DMS114 treated with DMSO at 0.1 percent for 48 hours (cell line): ENCODE data around the gene KIF18B.

Experiments
- DNase-seq: peaks from one replicate; lab custom pipeline; 2025; ENCODE audit not compliant: unreplicated experiment; lab: John Stamatoyannopoulos, UW

The KIF18B gene

DNA sequence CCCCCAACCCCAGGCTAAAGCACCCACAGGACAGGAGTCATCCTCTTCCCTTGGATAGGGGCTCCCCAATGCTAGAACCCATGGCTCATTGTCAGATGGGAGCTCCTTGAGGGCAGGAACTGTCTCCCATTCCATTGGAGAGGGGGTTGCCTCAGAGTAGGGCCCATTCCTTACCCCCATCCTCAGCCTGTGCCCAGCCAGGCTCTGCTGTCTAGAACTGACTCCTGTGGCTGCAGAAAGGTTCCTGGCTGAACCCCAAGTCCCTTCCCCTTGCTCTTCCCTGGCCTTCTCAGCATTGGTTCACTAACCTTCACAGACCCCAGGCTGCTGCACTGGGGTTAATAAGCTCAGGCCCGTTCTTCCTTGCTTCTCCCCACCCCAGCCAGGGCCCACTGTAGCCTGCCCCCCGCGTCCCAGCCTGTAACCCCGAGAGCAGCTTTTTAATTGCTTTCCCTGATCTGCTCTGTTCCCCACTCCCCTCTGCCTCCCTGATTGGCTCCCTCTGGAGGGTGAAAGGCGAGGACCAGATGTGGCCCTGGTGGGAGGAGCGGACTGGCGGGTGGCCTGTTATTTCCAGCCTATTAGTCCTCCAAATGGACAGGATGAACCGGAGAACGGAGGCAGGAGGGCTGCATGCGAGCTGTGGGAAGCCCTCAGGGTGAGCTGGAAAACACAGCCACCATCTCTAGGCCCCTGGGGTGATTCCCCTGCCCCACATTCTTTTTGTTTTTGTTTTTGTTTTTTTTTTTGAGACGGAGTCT lies 26.3 kb downstream of the KIF18B start:
- no peak for DNase-seq

GRCh38 chr17:44920565-44920940 lies 27.0 kb downstream of the KIF18B start:
- no peak for DNase-seq

GRCh38 chr17:44919885-44920564 lies 27.5 kb downstream of the KIF18B start:
- DNase-seq, result peak; percentile 71

GRCh38 chr17:44919411-44919810 lies 28.2 kb downstream of the KIF18B start:
- no peak for DNase-seq

DNA sequence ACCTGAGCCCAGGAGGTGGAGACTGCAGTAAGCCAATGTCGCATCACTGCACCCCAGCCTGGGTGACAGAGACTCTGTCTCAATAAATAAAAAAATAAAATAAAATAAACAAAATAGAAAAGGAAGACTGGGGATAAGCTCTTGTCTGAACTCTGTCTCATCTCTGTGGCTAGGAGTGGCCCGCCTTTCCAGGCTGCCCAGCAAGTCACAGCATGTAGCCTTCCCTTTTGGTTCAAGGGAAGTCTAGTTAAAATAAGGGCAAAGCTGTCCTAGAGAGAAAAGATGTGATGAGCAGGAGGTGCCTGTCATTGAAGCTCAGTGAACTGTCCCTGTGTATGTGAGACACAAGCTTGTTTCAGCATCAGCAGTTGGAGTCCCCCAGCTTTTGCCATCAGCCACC lies 29.6 kb downstream of the KIF18B start:
- no peak for DNase-seq

DNA sequence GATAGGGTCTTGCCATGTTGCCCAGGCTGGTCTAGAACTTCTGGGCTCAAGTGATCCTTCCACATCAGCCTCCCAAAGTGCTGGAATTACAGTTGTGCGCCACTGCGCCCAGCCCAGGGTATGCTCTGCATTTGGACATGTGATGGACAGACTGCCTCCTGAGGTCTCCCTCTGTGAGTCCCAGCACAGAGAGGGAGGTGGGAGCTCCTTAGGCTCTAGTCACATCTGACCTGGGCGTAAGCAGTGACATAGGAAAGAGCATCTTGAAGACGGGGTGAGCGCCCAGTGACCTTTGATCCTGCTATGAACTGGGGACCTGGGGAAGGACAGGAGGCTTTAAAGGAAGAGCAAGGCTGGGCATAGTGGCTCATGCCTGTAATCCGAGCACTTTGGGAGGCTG lies 30.1 kb downstream of the KIF18B start:
- no peak for DNase-seq

DNA sequence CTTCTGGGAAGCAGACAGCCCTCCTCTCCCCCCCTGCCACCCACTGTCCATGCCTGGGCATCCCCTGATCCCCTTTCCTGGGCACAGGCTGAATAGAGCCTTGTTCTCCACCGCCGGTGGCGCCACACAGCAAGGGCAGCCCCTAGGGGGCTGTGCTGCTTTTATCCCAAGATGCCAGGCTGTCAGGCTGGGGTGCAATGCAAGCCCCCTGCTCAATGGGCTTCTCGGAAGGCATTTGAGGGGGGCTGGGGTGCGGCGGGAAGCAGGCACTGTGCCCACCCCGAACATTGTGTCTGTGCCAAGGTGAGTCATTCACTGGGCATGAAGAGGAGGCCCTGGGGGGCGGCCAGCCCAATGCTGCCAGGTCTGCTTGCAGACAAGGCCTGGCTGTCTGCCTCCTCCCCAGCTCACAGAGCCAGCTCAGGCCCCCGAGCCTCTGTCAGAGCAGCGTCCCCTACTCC lies 30.8 kb downstream of the KIF18B start:
- DNase-seq, result no peak

- DNase-seq, result no peak
Measured at GRCh38 chr17:44915862-44916780, 31.5 kb downstream of the KIF18B start.

GRCh38 chr17:44915321-44915726 lies 32.2 kb downstream of the KIF18B start, which contains the start of gene GFAP:
Gene GFAP (minus strand): TSS chr17:44915500. CDS start chr17:44915486, 14 bp downstream.
- no peak for DNase-seq

- DNase-seq, result no peak
Measured at GRCh38 chr17:44914698-44915271, 32.8 kb downstream of the KIF18B start.

- DNase-seq, result no peak
Measured at GRCh38 chr17:44914148-44914547, 33.4 kb downstream of the KIF18B start.

GRCh38 chr17:44913676-44914075 lies 33.9 kb downstream of the KIF18B start:
- DNase-seq, result no peak

DNA sequence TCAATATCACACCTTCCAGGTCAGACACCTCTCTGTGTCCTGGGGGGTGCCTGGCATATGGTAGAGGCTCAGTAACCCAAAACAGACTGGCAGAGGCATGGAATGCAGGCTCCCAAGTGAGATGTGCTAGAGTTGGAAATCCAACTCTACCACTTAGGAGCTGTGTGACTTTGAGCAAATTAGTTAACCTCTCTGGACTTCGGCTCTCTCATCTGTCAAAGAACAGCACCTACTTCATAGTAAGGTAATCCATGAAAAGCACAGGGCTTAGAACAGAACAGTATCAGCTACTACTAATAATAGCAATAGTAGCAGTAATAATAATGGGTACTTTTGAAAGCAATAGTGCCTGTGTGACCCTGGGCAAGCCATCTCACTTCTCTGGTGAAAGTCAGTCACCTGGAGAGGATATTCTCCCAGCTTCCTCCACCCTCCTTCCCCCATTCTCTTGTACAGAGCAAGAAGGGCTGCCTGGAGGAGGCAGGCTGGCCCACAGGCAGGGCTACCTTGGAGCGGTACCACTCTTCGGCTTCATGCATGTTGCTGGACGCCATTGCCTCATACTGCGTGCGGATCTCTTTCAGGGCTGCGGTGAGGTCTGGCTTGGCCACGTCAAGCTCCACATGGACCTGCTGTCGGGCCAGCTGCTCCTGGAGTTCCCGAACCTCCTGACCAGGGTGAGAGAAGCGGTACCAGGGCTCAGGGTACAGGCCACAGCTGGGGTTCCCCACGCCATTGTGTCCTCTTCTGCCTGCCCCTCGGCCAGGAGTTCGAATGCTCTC lies 34.6 kb downstream of the KIF18B start:
- no peak for DNase-seq

DNA sequence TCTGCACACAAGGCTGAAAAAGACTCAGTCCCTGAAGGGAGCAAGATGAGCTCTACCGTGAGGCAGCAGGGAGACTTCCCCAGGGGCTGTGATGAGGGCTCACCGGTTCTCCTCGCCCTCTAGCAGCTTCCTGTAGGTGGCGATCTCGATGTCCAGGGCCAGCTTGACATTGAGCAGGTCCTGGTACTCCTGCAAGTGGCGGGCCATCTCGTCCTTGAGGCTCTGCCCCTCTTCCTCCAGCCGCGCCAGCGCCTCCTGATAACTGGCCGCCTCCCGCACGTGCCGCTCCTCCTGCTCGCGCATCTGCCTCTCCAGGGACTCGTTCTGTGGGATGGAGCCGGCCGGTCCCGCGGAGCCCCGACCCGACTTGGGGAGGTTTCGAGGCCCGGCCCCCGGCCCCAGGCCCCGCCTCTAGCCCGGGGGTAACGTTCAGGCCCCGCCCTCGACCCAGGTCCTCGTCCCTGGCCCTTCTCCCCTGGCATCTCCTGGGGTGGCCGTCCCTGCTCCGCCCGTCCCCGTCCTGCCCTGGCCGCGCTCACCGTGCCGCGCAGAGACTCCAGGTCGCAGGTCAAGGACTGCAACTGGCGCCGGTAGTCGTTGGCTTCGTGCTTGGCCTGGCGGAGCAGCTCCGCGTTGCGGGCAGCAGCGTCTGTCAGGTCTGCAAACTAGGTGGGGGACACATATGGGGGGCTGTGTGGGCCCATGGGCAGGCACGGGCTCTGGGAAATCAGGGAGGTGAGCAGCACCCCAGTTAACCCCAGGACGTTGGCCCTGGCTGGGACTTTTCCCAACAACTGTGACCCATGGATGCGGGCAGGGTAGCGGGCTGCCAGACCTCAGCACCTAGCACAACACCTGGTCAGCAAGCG lies 36.2 kb downstream of the KIF18B start:
- no peak for DNase-seq

DNA sequence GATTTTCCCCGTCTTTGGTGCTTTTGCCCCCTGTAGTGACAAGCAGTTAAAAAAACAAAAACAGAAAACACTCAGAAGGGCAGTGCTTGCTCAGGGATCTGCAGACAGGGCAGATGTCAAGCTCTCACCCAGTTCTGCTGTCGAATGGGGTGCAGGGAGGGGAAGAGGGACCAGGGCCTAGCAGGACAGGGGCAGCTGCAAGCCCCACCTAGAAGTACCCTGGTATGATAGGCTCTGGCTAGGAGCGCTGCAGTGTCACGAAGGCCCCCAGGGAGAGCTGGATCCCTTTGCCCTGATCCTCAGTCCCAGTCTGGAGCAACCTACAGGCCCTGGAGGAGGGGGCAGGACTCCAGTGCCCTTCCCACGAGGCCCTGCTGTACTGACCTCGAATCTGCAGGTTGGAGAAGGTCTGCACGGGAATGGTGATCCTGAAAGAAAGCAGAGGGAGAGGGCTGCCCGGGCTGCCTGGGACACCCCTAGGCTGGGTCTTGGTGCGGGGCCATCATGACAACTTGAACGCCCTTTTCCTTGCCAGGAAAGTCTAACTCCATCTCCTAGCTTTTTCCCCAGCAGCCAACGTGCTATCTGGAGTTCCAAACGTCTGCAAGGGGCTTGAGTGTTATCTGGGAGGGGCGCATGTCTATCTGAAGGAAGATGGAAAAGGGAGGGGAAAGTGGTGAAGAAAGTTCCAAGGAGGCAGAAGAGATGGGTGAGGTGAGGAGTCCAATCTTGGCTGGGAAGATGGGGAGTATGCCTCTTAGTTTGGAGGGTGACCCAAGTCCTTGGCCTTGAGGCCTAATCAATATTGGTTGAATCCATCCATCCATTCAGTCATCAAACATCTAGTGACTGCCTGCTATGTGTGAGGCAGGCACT lies 37.1 kb downstream of the KIF18B start:
- no peak for DNase-seq

DNA sequence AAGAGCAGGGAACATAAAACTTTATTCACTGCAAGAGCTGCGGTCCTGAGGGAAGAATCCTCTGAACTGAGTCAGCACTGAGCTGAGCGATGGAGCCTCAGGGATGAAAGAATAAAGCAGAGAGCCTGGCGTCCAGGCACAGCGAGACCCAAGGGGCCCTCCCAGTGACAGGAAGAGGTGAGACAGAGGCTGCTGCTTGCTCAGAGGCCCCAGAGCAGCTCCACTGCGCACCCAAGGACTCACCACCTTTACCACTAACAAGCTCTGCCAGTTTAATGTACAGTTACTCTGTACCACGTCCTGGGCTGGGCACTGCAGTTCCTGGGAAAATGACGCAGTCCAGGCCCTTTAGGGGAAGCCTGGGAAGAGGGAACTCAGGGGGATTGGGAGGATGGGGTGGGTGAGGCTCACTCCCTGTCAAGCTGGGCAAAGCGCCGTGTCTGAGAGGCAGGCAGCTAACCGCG lies 37.9 kb downstream of the KIF18B start:
- DNase-seq, result no peak

DNA sequence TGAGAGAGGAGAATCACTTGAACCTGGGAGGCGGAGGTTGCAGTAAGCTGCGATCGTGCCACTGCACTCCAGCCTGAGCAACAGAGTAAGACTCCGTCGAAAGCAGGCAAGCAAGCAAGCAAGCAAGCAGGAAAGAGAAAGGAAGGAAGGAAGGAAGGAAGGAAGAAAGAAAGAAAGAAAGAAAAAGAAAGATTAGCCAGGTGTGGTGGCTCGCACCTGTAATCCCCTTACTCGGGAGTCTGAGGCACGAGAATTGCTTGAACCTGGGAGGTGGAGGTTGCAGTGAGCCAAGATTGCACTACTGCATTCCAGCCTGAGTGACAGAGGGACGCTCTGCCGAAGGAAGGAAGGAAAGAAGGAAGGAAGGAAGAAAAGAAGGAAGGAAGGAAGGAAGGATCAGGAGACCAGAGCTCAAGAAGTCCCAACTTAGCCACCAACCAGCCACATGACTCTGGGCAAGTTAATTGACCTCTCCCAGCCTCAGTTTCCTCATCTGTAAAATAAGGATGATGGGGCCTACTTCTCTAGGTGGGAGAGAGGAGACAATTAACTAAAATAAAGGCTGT lies 38.7 kb downstream of the KIF18B start:
- DNase-seq, result no peak
